ENCODE measurements around the gene NELFB. TPM values are rescaled to one million over a fixed set of nuclear protein-coding genes. Genes with fewer than 3 reads are reported as not detected.

NELFB gene
- total RNA-seq, 1 experiment from 2014 or later, result 71.7 TPM

DNA sequence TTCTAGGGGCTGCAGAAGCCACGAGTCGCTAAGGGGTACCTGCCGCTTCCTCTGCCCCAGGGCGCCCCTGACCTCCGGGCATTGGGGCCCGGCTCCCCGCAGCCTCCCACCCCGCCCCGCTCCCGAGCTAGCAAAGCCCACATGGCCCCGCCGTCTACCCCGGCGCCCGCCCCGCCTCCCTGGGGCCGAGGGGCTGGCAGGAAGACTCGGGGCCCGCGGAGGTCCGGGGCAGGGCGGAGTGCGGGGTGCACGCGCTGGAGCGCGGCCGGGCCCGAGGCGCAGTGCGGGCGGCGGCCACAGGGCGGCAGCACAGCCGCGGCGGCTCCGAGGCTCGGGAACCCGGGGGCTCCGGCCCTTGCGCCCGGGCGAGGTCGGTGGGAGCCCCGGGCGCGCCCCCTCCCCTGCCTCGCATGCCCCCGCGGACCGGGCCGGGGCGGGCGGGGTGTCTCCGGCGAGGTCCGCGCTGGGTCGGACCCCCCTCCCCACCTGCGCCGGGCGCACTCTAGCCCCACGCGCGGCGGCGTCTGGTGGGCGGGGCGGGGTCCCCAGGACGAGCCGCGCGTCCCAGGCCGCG is 40.2 kb downstream of the NELFB start:
- Histone ChIP-seq H2AFZ (ENCODE audit: low read length) (no peak overlapping the region), H2AK5ac (ENCODE audit: insufficient read length, low read length) (no peak overlapping the region), H2BK20ac (ENCODE audit: low read depth, low read length, poor library complexity, severe bottlenecking) (no peak overlapping the region), H3K56ac (ENCODE audit: insufficient read length, low read depth, low read length) (no peak overlapping the region), H3K9me3 (ENCODE audit: control insufficient read depth, low read depth, low read length) (no peaks in the 10 kb centered on the region), H2BK15ac (ENCODE audit: low read depth, low read length) (no peak overlapping the region), H3K14ac (ENCODE audit: insufficient read depth, low read length) (no peak overlapping the region), H3K9ac (ENCODE audit: extremely low read depth, insufficient read length, low read length) (no peak overlapping the region), H3T11ph (ENCODE audit: low read length) (no peak overlapping the region), H4K8ac (replicated peaks; ENCODE audit: insufficient read length, low read depth, low read length) (no peak overlapping the region), H3K27ac (ENCODE audit: insufficient read length, low read depth, low read length) (no peak overlapping the region), H4K20me1 (ENCODE audit: control insufficient read depth, insufficient read depth, insufficient read length) (no peaks in the 10 kb centered on the region), H3K79me2 (ENCODE audit: insufficient read depth, low read length) (no peaks in the 10 kb centered on the region), H3K4me1 (ENCODE audit: insufficient read depth, low read length) (peaks cover 5% of the 10 kb centered on the region; the same call in 1 of the 2 replicates), H2BK5ac (ENCODE audit: insufficient read length, low read length) (no peak overlapping the region), H4K5ac (ENCODE audit: insufficient read length, low read depth, low read length) (no peak overlapping the region), H3K27me3 (ENCODE audit: insufficient read depth, low read length) (peaks cover 5% of the 10 kb centered on the region; the same call in 1 of the 2 replicates), H2BK120ac (ENCODE audit: low read depth, low read length, poor library complexity, severe bottlenecking) (no peak overlapping the region), H3K4me2 (ENCODE audit: insufficient read depth, insufficient read length, low read length) (peak overlapping the region; percentile 37), H3K18ac (ENCODE audit: insufficient read length, low read depth, low read length) (peak overlapping the region; percentile 44), H2BK12ac (ENCODE audit: insufficient read length, low read depth, low read length) (no peak overlapping the region), H3K23ac (ENCODE audit: insufficient read length, low read depth, low read length) (no peak overlapping the region), H3K79me1 (ENCODE audit: insufficient read depth, low read depth, low read length, poor library complexity, severe bottlenecking) (no peaks in the 10 kb centered on the region), H3K23me2 (ENCODE audit: insufficient read length, low read depth, low read length, poor library complexity, severe bottlenecking) (peaks cover 7% of the 10 kb centered on the region), H3K4ac (ENCODE audit: low read depth, low read length) (no peak overlapping the region), H4K91ac (ENCODE audit: insufficient read length, low read depth, low read length) (no peak overlapping the region)
- peaks cover 0 to 4% (median 3%) of the 10 kb centered on the region in 3 experiments; a peak in 3 of 7 replicates for H3K36me3 Mint-ChIP-seq (ENCODE audit: insufficient read depth in 1 of 3, low read depth in 3 of 3)
- peak; percentile 66 for DNase-seq
- H3K4me1 Mint-ChIP-seq, result peaks cover 32 to 40% of the 10 kb centered on the region in 2 experiments
- WGBS (ENCODE audit: extremely low coverage, insufficient read length, low lambda C conversion rate), result no CpG with 5 or more reads among the region's 76 CpGs
- peaks cover 3 to 6% of the 10 kb centered on the region in 2 experiments for H3K9me3 Mint-ChIP-seq
- TF ChIP-seq, protein P1, sequence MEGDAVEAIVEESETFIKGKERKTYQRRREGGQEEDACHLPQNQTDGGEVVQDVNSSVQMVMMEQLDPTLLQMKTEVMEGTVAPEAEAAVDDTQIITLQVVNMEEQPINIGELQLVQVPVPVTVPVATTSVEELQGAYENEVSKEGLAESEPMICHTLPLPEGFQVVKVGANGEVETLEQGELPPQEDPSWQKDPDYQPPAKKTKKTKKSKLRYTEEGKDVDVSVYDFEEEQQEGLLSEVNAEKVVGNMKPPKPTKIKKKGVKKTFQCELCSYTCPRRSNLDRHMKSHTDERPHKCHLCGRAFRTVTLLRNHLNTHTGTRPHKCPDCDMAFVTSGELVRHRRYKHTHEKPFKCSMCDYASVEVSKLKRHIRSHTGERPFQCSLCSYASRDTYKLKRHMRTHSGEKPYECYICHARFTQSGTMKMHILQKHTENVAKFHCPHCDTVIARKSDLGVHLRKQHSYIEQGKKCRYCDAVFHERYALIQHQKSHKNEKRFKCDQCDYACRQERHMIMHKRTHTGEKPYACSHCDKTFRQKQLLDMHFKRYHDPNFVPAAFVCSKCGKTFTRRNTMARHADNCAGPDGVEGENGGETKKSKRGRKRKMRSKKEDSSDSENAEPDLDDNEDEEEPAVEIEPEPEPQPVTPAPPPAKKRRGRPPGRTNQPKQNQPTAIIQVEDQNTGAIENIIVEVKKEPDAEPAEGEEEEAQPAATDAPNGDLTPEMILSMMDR (conservative IDR thresholded peaks at IDR 0.05), result peak; percentile 58; the same call in 2 of the 3 replicates
- H3K27ac Mint-ChIP-seq, result no peak overlapping the region; a peak in 1 of 7 replicates
- peak overlapping the region; percentile 37 to 71; a peak in 3 of 5 replicates for H3K4me3 Mint-ChIP-seq
- peaks cover 48% of the 10 kb centered on the region for H3K27me3 Mint-ChIP-seq (ENCODE audit: low read depth)

Measured in H9 (cell line).